K562 (cell line): ENCODE results near the gene GALNT17. TPM values are rescaled to one million over a fixed set of nuclear protein-coding genes. Genes with fewer than 3 reads are reported as not detected.

Experiments
- ATAC-seq: fragments of 200-7000 bp; cut with Tn5 transposase; 3 replicates; pipeline ENCODE4 v1.9.1; 2020; ENCODE audit warnings: moderate library complexity
- BruUV-seq: library from RNA; stranded (reverse); fragments of 400-500 nt; replicated peaks from 2 replicates; lab custom pipeline; 2021; lab: Mats Ljungman, UMichigan
- CTCF ChIA-PET: fragments of 300-600 bp; formaldehyde crosslinking; extraction: SDS; loops from one replicate; lab custom pipeline; 2021; ENCODE audit warnings: low intra/inter-chr PET ratio; lab: Yijun Ruan, JAX
- POLR2A ChIA-PET: fragments of 300-600, 350-650 bp; sonication (Branson Sonifier 250); formaldehyde crosslinking; extraction: SDS; loops from one replicate; lab custom pipeline; 2021; ENCODE audit warnings: antibody characterized with exemption, inconsistent platforms; lab: Yijun Ruan, JAX
- DNase-seq, 4 experiments: peaks; one replicate each; pipeline versions ENCODE4 v3.0.0 to v3.0.0-alpha.2; 2011 to 2018; ENCODE audit warnings: low spot score in 3 of 4, mixed read lengths in 3 of 4; ENCODE audit errors: extremely low read depth in 1 of 4
- FAIRE-seq: peaks from 2 replicates; lab custom pipeline; 2011; peaks lifted over from hg19 to GRCh38; lab: Jason Lieb, UNC
- H2AFZ ChIP-seq: 2 replicates; pipeline ENCODE4 v1.6.0; 2011; ENCODE audit warnings: low read depth, low read length, control low read depth, inconsistent platforms
- H3K27ac ChIP-seq: fragments of 200-600 bp; 3 replicates; pipeline ENCODE4 v1.8.0; 2011; ENCODE audit warnings: low read depth, mild to moderate bottlenecking, control low read depth, inconsistent platforms, low read length, moderate library complexity, mixed read lengths; ENCODE audit errors: extremely low read depth
- H3K27me3 ChIP-seq, 2 experiments: fragments of 300-600 bp in 1 of 2; 2 replicates in 1 of 2; 3 replicates in 1 of 2; pipeline versions ENCODE4 v1.6.0 to v1.8.0; 2011; ENCODE audit warnings: inconsistent platforms in 2 of 2, low read length in 2 of 2, mild to moderate bottlenecking in 1 of 2, mixed read lengths in 1 of 2, moderate library complexity in 1 of 2; ENCODE audit not compliant: control insufficient read depth in 2 of 2, insufficient read depth in 2 of 2
- H3K36me3 ChIP-seq: fragments of 300-600 bp; 3 replicates; pipeline ENCODE4 v1.8.0; 2011; ENCODE audit warnings: mild to moderate bottlenecking, low read length, inconsistent platforms; ENCODE audit not compliant: control insufficient read depth, insufficient read depth
- H3K4me1 ChIP-seq, 2 experiments: fragments of 200-600 bp in 1 of 2; replicated peaks in 1 of 2; 2 replicates in 1 of 2; 3 replicates in 1 of 2; pipeline versions ENCODE4 v1.5.1 to v1.8.0; 2011; ENCODE audit warnings: inconsistent platforms in 2 of 2, low read length in 2 of 2, mild to moderate bottlenecking in 1 of 2, mixed read lengths in 1 of 2, moderate library complexity in 1 of 2; ENCODE audit not compliant: control insufficient read depth in 2 of 2, insufficient read depth in 2 of 2
- H3K4me2 ChIP-seq: 2 replicates; pipeline ENCODE4 v1.6.1; 2011; ENCODE audit warnings: low read length, control low read depth, inconsistent platforms, mixed read lengths; ENCODE audit not compliant: insufficient read depth
- H3K4me3 ChIP-seq: fragments of 200-600 bp; sonication (generic), shearing (Covaris generic); 2 replicates; pipeline ENCODE4 v1.5.1; 2016; ENCODE audit warnings: control low read depth, inconsistent platforms
- H3K79me2 ChIP-seq: fragments of 200-600 bp; 3 replicates; pipeline ENCODE4 v1.8.0; 2011; ENCODE audit warnings: low read length, inconsistent platforms; ENCODE audit not compliant: control insufficient read depth, insufficient read depth
- H3K9ac ChIP-seq, 2 experiments: 2 replicates each; pipeline versions ENCODE4 v1.6.0 to v1.6.1; 2011; ENCODE audit warnings: low read depth in 2 of 2, low read length in 2 of 2, control low read depth in 1 of 2, inconsistent platforms in 1 of 2, mild to moderate bottlenecking in 1 of 2, mixed read lengths in 1 of 2; ENCODE audit not compliant: insufficient read depth in 1 of 2
- H3K9me1 ChIP-seq: one replicate; pipeline ENCODE4 v1.6.0; 2011; ENCODE audit warnings: inconsistent platforms, mild to moderate bottlenecking, low read length, moderate library complexity; ENCODE audit not compliant: control insufficient read depth, insufficient read depth
- H3K9me3 ChIP-seq: replicated peaks from 2 replicates; pipeline ENCODE4 v1.5.1; 2011; ENCODE audit warnings: low read depth, low read length, inconsistent platforms; ENCODE audit not compliant: control insufficient read depth, insufficient read depth
- H4K20me1 ChIP-seq: replicated peaks from 2 replicates; pipeline ENCODE4 v1.6.1; 2011; ENCODE audit warnings: low read length, inconsistent platforms, mixed read lengths; ENCODE audit not compliant: control insufficient read depth, insufficient read depth
- CTCF ChIP-seq, 3 experiments: IDR thresholded peaks in 2 of 3; conservative IDR thresholded peaks in 1 of 3; 2 replicates each; pipeline ENCODE4 v1.5.1; 2011 to 2012; ENCODE audit warnings: low read length in 3 of 3, mild to moderate bottlenecking in 3 of 3, control low read depth in 2 of 3, improper control_type of control experiment in 1 of 3, inconsistent platforms in 1 of 3, low read depth in 1 of 3, mixed read lengths in 1 of 3, moderate library complexity in 1 of 3; ENCODE audit not compliant: insufficient read depth in 2 of 3
- THAP12 ChIP-seq: fragments of 250-450 bp; sonication (Bioruptor Pico); IDR thresholded peaks from 2 replicates; pipeline ENCODE4 v1.9.0; 2021; ENCODE audit warnings: mild to moderate bottlenecking, inconsistent platforms
- WGBS: fragments of 100-300 bp; shearing (Covaris generic); methylation state at CpG from one replicate; pipeline ENCODE4 v1.1.6; 2016; ENCODE audit warnings: low coverage, mixed read lengths; ENCODE audit not compliant: insufficient coverage; ENCODE audit errors: missing lambda C conversion rate; 5-methylcytosine and 5-hydroxymethylcytosine counted together
- in situ Hi-C: fragments of 300-500 bp; cut with MboI; formaldehyde crosslinking; loops from 4 replicates; pipeline ENCODE4 v1.15.0; 2018; ENCODE audit warnings: inconsistent platforms, mixed read lengths
- intact Hi-C: fragments of 100-400 bp; cut with micrococcal nuclease; formaldehyde crosslinking; loops from 2 replicates; pipeline ENCODE4 v1.14.2; 2022
- polyA plus RNA-seq, 8 experiments: library from polyadenylated mRNA; depleted of rRNA in 4 of 8; stranded (reverse) in 5 of 8; unstranded in 3 of 8; fragments of >200 nt; fragmentation: Nextera tagmentation in 2 of 8; fragmentation: Illumina TruSeq in 1 of 8; extraction: Ambion mirVana in 2 of 8; extraction: Trizol in 1 of 8; gene quantifications; 2 replicates each; pipeline versions ENCODE4 v1.2.1 to v1.2.3, GENCODE V29; 2011 to 2014; ENCODE audit warnings: inconsistent platforms in 1 of 8, missing spikeins in 1 of 8
- total RNA-seq, 7 experiments: library from RNA; depleted of rRNA in 6 of 7; stranded (reverse); fragments of >200 nt in 6 of 7; fragmentation: Illumina TruSeq in 2 of 7; extraction: Trizol in 2 of 7; gene quantifications; 2 replicates each; pipeline versions ENCODE4 v1.2.1 to v1.2.3, GENCODE V29; 2011 to 2021; ENCODE audit warnings: low replicate concordance in 1 of 7
- TF ChIP-seq, protein P1 (sequence below): IDR thresholded peaks from 2 replicates; pipeline ENCODE4 v1.6.1; 2016; ENCODE audit warnings: missing genetic modification characterization, missing compliant biosample characterization
- TF ChIP-seq, protein P2 (sequence below): fragments of 450-650 bp; formaldehyde crosslinking; conservative IDR thresholded peaks from 2 replicates; pipeline ENCODE4 v1.4.0; 2022; ENCODE audit warnings: mild to moderate bottlenecking, missing genetic modification characterization

Gene GALNT17
- total and polyA plus RNA-seq, 9 of the 15 experiments (the other 6 are each of a cell fraction or from before 2014, with no cell fraction given) = not detected

GRCh38 chr7:71753236-71753635 lies 621.3 kb downstream of the GALNT17 start:
- BruUV-seq = no TSS peak
- WGBS = 13% methylated on average over 2 of the region's 2 CpGs
- no peak overlapping the region for H3K9ac ChIP-seq
- H3K27me3 ChIP-seq = 0 out of 5 replicates have a peak, but pooled peaks cover 0 to 4% of the 10 kb centered on the region in 2 experiments
- intact Hi-C loops (loop anchor here (5.0 to 10.0 kb wide), 2 partner anchors 582 to 739 kb away; no protein-coding TSS in a partner anchor), in situ Hi-C loops (no loop called here)
- TF ChIP-seq, protein P1, sequence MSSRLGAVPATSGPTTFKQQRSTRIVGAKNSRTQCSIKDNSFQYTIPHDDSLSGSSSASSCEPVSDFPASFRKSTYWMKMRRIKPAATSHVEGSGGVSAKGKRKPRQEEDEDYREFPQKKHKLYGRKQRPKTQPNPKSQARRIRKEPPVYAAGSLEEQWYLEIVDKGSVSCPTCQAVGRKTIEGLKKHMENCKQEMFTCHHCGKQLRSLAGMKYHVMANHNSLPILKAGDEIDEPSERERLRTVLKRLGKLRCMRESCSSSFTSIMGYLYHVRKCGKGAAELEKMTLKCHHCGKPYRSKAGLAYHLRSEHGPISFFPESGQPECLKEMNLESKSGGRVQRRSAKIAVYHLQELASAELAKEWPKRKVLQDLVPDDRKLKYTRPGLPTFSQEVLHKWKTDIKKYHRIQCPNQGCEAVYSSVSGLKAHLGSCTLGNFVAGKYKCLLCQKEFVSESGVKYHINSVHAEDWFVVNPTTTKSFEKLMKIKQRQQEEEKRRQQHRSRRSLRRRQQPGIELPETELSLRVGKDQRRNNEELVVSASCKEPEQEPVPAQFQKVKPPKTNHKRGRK (tag) = peak; percentile 95
- TF ChIP-seq CTCF (IDR thresholded peaks at IDR 0.05 in 2 of 3, conservative IDR thresholded peaks at IDR 0.05 in 1 of 3; ENCODE audit: insufficient read depth in 2 of 3, low read depth in 1 of 3, low read length in 3 of 3) (no peak), THAP12 (CRISPR knock-in tag) (no peak)
- TF ChIP-seq, protein P2, sequence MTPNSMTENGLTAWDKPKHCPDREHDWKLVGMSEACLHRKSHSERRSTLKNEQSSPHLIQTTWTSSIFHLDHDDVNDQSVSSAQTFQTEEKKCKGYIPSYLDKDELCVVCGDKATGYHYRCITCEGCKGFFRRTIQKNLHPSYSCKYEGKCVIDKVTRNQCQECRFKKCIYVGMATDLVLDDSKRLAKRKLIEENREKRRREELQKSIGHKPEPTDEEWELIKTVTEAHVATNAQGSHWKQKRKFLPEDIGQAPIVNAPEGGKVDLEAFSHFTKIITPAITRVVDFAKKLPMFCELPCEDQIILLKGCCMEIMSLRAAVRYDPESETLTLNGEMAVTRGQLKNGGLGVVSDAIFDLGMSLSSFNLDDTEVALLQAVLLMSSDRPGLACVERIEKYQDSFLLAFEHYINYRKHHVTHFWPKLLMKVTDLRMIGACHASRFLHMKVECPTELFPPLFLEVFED (CRISPR knock-in tag) = 0 out of 2 replicates have a peak, but pooled peaks have one; percentile 21
- H3K9me3 ChIP-seq = no peaks in the 10 kb centered on the region; the same call in 1 of the 2 replicates
- no peak overlapping the region for H2AFZ ChIP-seq
- POLR2A ChIA-PET = no interaction called here
- no peaks in the 10 kb centered on the region for H4K20me1 ChIP-seq
- H3K27ac ChIP-seq = no peak overlapping the region
- H3K36me3 ChIP-seq = no peaks in the 10 kb centered on the region
- no peak for FAIRE-seq
- ATAC-seq = no peak
- H3K4me2 ChIP-seq = no peak overlapping the region
- CTCF ChIA-PET = no interaction called here
- DNase-seq = no peak
- H3K9me1 ChIP-seq = no peaks in the 10 kb centered on the region
- no peaks in the 10 kb centered on the region for H3K79me2 ChIP-seq
- H3K4me1 ChIP-seq = peaks cover 0 to 9% of the 10 kb centered on the region in 2 experiments; a peak in 1 of 5 replicates
- no peak overlapping the region for H3K4me3 ChIP-seq
